WI38 (cell line): ENCODE data around the gene COLQ.

Experiments used
- H3K4me3 ChIP-seq: 2 replicates; pipeline ENCODE4 v1.5.1; 2011; ENCODE audit warnings: low read depth, mild to moderate bottlenecking, control low read depth, low read length
- CTCF ChIP-seq: IDR thresholded peaks from 2 replicates; pipeline ENCODE4 v1.5.1; 2012; ENCODE audit warnings: low read depth, mild to moderate bottlenecking, control low read depth, low read length

COLQ gene

GRCh38 chr3:15434756-15435155 is 86.8 kb downstream of the COLQ start:
- H3K4me3 ChIP-seq: no peak overlapping the region
- no peak for TF ChIP-seq CTCF

GRCh38 chr3:15433531-15433930 is 88.0 kb downstream of the COLQ start:
- TF ChIP-seq CTCF: no peak
- H3K4me3 ChIP-seq: no peak overlapping the region

DNA sequence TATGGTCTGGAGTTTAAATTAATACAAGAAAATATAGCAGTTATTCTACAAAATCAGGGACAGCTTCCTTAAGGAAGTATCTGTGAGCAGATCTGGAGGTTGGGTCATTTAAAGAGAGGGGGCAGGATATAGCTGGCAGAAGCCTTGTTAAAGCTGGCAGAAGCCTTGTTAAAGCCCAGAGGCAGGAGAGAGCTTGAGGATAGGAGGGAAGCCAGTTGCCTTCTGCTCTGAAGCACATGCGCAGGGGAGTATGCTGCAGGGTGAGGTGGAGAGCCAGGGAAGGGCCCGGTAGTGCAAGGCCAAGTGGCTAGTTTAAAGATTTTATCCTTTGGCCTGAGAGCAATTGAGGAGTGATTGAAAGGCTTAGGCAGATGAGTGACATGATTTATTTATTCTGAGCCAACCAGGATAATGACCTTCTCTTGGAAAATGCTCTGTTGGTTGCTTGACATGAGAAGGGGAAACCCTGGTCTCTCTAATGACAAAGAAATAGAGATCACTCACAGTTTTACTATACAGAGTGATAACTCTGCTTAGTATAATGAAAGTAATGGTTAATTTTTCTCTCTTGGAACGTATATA is 90.2 kb downstream of the COLQ start:
- H3K4me3 ChIP-seq: no peak overlapping the region
- TF ChIP-seq CTCF: no peak

DNA sequence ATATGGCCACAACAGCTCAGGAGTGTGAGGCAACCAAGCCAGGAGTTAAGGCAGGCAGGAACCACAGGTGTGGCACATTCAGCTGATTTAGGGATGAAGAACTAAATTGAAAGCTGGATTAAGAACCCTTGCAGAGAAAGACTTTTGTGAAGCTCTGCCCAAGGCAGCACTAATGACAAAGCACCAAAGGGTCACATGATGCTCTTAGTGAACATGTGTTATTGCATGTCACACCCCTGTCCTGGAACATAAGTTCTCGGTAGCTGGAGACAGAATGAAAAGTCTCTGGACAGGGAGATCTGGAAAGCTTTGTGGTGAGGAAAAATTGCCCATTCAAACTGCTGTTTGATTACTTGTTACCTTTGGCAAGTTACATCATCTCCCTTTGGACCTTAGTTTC is 90.9 kb downstream of the COLQ start:
- H3K4me3 ChIP-seq: no peak overlapping the region
- TF ChIP-seq CTCF: no peak

DNA sequence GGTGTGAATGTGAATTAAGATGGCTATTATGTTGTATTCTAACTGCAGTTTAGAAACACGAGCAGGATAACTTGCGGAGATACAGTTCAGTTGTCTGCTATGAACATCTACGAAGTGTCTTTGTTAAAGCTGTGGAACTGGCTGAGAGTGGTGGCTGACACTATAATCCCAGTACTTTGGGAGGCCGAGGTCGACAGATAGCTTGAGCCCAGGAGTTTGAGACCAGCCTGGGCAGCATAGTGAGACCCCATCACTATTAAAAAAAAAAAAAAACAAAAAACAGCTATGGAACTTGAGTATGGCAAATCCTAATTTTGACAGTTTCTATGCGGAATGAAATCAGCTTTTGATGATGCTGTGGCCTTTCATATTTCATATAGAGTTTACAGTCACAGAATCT is 92.4 kb downstream of the COLQ start:
- peak overlapping the region; percentile 94 for H3K4me3 ChIP-seq
- no peak for TF ChIP-seq CTCF

DNA sequence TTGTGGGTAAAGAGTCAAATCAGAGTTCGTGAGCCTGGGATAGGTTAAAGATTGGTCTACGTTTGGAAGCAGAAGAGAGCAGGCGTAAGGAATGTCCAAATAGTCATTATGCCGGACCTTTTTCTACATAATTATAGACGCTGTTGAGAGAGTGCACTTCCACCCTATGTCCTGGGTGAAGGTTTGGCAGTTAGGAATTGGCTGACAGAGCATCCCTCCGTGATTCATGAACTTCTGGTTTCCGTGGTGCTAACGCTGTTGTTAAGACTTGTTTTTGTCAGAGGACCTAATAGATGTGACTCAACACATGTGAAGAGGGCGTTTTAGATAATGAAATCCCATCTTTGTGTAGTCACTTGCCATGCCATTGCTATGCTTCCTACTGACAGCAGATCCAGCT is 93.0 kb downstream of the COLQ start:
- H3K4me3 ChIP-seq: peak overlapping the region; percentile 94
- no peak for TF ChIP-seq CTCF

DNA sequence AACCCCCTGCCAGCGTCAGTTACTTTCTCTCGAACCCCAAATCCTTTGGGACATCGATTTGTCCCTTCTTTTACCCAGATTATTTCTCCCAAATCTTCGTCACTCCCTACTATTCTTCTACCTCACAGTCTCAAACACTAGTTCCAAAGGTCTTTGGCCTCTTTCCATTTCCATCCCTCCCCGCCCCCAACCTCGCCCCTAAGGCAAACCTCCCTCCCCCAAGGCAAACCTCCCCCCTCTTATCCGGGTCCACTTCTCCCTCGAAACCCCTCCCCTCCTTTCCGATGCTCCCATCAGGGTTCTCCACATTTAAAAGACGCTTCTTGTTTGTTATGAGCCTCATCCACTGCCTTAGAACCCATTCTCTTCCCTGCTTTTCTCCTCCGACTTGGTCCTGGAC is 93.5 kb downstream of the COLQ start:
- H3K4me3 ChIP-seq: peak overlapping the region; percentile 94
- no peak for TF ChIP-seq CTCF
